Smooth muscle cell (in vitro differentiated cells): ENCODE results near the gene HNF4A. TPM values are rescaled to one million over a fixed set of nuclear protein-coding genes. Genes with fewer than 3 reads are reported as not detected.

ENCODE experiments used
- DNase-seq: peaks from one replicate; lab custom pipeline; 2025; ENCODE audit not compliant: unreplicated experiment; lab: John Stamatoyannopoulos, UW
- H2AFZ ChIP-seq: fragments of 200-600 bp; sonication (generic); 2 replicates; pipeline ENCODE4 v1.6.0; 2016; ENCODE audit warnings: antibody characterized with exemption, low read depth, mild to moderate bottlenecking
- H3F3A ChIP-seq: fragments of 200-600 bp; sonication (generic); 2 replicates; pipeline ENCODE4 v1.6.0; 2017; ENCODE audit warnings: antibody characterized with exemption, low read depth
- H3K27ac ChIP-seq: fragments of 200-600 bp; sonication (generic); 2 replicates; pipeline ENCODE4 v1.5.1; 2016; ENCODE audit warnings: low read depth, mild to moderate bottlenecking
- H3K27me3 ChIP-seq: fragments of 200-600 bp; sonication (generic); 2 replicates; pipeline ENCODE4 v1.6.1; 2016; ENCODE audit warnings: low read depth, mild to moderate bottlenecking
- H3K36me3 ChIP-seq: fragments of 200-600 bp; sonication (generic); 2 replicates; pipeline ENCODE4 v1.5.1; 2016; ENCODE audit warnings: low read depth
- H3K4me1 ChIP-seq: fragments of 200-600 bp; sonication (generic); 2 replicates; pipeline ENCODE4 v1.5.1; 2016; ENCODE audit warnings: low read depth
- H3K4me2 ChIP-seq: fragments of 200-600 bp; sonication (generic); 2 replicates; pipeline ENCODE4 v1.6.0; 2016; ENCODE audit warnings: mild to moderate bottlenecking
- H3K4me3 ChIP-seq: fragments of 200-600 bp; sonication (generic); 2 replicates; pipeline ENCODE4 v1.5.1; 2016; ENCODE audit warnings: mild to moderate bottlenecking
- H3K79me2 ChIP-seq: fragments of 200-600 bp; sonication (generic); 2 replicates; pipeline ENCODE4 v1.6.0; 2016; ENCODE audit warnings: low read depth, mild to moderate bottlenecking
- H3K9ac ChIP-seq: fragments of 200-600 bp; sonication (generic); 2 replicates; pipeline ENCODE4 v1.6.0; 2016; ENCODE audit warnings: low read depth
- H3K9me3 ChIP-seq: fragments of 200-600 bp; sonication (generic); replicated peaks from 2 replicates; pipeline ENCODE4 v1.5.1; 2016; ENCODE audit warnings: low read depth
- H4K20me1 ChIP-seq: fragments of 200-600 bp; sonication (generic); 2 replicates; pipeline ENCODE4 v1.6.0; 2016; ENCODE audit warnings: low read depth
- CTCF ChIP-seq: fragments of 200-600 bp; sonication (generic); IDR thresholded peaks from 2 replicates; pipeline ENCODE4 v1.5.1; 2017; ENCODE audit warnings: borderline replicate concordance, mild to moderate bottlenecking, antibody characterized with exemption; ENCODE audit not compliant: insufficient read depth, poor library complexity, severe bottlenecking
- WGBS: methylation state at CpG from one replicate; pipeline ENCODE4 v1.1.7; 2016; ENCODE audit warnings: low lambda C conversion rate; 5-methylcytosine and 5-hydroxymethylcytosine counted together
- polyA plus RNA-seq: library from polyadenylated mRNA; unstranded; fragments of >200 nt; fragmentation: Nextera tagmentation; extraction: Ambion mirVana; gene quantifications from 2 replicates; pipeline ENCODE4 v1.2.1, GENCODE V29; 2016
- total RNA-seq: library from RNA; depleted of rRNA; stranded (reverse); fragments of >200 nt; gene quantifications from 2 replicates; pipeline ENCODE4 v1.2.3, GENCODE V29; 2014

Gene HNF4A
- total and polyA plus RNA-seq, 2 experiments from 2014 or later = not detected

- Histone ChIP-seq H3K36me3 (no peaks in the 10 kb centered on the region), H3K4me3 (no peak overlapping the region), H2AFZ (no peak overlapping the region), H3K27ac (no peak overlapping the region), H4K20me1 (no peaks in the 10 kb centered on the region), H3K4me2 (no peak overlapping the region), H3F3A (no peaks in the 10 kb centered on the region), H3K9ac (no peak overlapping the region), H3K79me2 (no peaks in the 10 kb centered on the region), H3K9me3 (no peaks in the 10 kb centered on the region), H3K4me1 (no peaks in the 10 kb centered on the region), H3K27me3 (no peaks in the 10 kb centered on the region)
- no peak for TF ChIP-seq CTCF
- 82% methylated on average over 5 of the region's 5 CpGs for WGBS
- DNase-seq = no peak
These were observed 108.0 kb downstream of the HNF4A start for GRCh38 chr20:44463466-44463865.

- no peaks in the 10 kb centered on the region for H3K27me3 ChIP-seq
- H3K4me3 ChIP-seq = no peak overlapping the region
- H3K36me3 ChIP-seq = no peaks in the 10 kb centered on the region
- TF ChIP-seq CTCF = no peak
- 95% methylated on average over 3 of the region's 3 CpGs for WGBS
- no peak for DNase-seq
- H3K79me2 ChIP-seq = no peaks in the 10 kb centered on the region
- no peaks in the 10 kb centered on the region for H4K20me1 ChIP-seq
- no peaks in the 10 kb centered on the region for H3F3A ChIP-seq
- H3K27ac ChIP-seq = no peak overlapping the region
- H3K9me3 ChIP-seq = no peaks in the 10 kb centered on the region
- H3K4me1 ChIP-seq = no peaks in the 10 kb centered on the region
- no peak overlapping the region for H3K4me2 ChIP-seq
- no peak overlapping the region for H3K9ac ChIP-seq
- no peak overlapping the region for H2AFZ ChIP-seq
These were observed 109.0 kb downstream of the HNF4A start for GRCh38 chr20:44464514-44464913.

GRCh38 chr20:44465001-44465560 is 109.6 kb downstream of the HNF4A start:
- Histone ChIP-seq H3K9ac (no peak overlapping the region), H2AFZ (no peak overlapping the region), H3K9me3 (no peaks in the 10 kb centered on the region), H3F3A (no peaks in the 10 kb centered on the region), H3K36me3 (no peaks in the 10 kb centered on the region), H3K27me3 (no peaks in the 10 kb centered on the region), H3K27ac (no peak overlapping the region), H3K4me2 (no peak overlapping the region), H3K79me2 (no peaks in the 10 kb centered on the region), H4K20me1 (no peaks in the 10 kb centered on the region), H3K4me1 (no peaks in the 10 kb centered on the region), H3K4me3 (no peak overlapping the region)
- DNase-seq = no peak
- 87% methylated on average over 3 of the region's 3 CpGs for WGBS
- no peak for TF ChIP-seq CTCF

GRCh38 chr20:44467289-44467883 is 111.9 kb downstream of the HNF4A start:
- 90% methylated on average over 12 of the region's 12 CpGs for WGBS
- no peaks in the 10 kb centered on the region for H4K20me1 ChIP-seq
- no peak overlapping the region for H3K4me3 ChIP-seq
- no peak overlapping the region for H3K27ac ChIP-seq
- H3K36me3 ChIP-seq = no peaks in the 10 kb centered on the region
- no peaks in the 10 kb centered on the region for H3F3A ChIP-seq
- TF ChIP-seq CTCF = no peak
- DNase-seq = no peak
- H3K9me3 ChIP-seq = no peaks in the 10 kb centered on the region
- H3K4me2 ChIP-seq = no peak overlapping the region
- no peaks in the 10 kb centered on the region for H3K4me1 ChIP-seq
- no peak overlapping the region for H3K9ac ChIP-seq
- H3K27me3 ChIP-seq = no peaks in the 10 kb centered on the region
- no peak overlapping the region for H2AFZ ChIP-seq
- no peaks in the 10 kb centered on the region for H3K79me2 ChIP-seq
